ENCODE results near the gene BTF3L4. TPM values are rescaled to one million over a fixed set of nuclear protein-coding genes. Genes with fewer than 3 reads are reported as not detected.
"Not testable (repeated sequence)": the region's sequence is repeated elsewhere in the genome, so short reads cannot be mapped to it uniquely, and the experiment has no call there.

The BTF3L4 gene
- total RNA-seq, 1 donor from 2014 or later: 44.9 TPM

DNA sequence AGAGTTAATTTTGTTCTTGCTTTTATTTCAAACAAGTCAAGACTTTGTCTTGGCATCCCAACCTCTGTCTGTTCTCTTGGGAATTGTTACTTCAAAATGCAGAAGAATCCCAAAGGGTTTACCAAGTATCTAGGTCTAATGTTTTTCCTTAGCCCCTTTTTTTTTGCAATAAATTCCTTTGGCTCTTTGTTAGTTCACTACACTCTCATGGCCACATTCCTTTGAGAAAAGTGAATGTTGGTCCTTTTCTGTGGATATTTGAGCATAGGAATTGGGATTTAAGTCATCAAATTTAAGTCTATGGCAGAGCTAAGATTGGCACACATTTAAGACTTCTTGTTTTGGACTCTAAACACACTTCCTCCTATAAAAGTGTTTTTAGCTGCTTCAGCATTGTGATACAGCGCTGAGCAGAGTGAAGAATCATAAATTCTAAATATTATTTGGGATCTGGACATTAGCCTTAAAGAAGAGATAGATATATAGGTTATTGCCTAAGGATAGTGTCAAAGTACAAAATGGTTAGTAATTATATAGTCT lies 1.9 kb downstream of the BTF3L4 start:
- Mint-ChIP-seq H3K27me3 (ENCODE audit: insufficient read depth) (no peaks in the 10 kb centered on the region), H3K4me1 (ENCODE audit: low read depth) (peaks cover 62% of the 10 kb centered on the region), H3K27ac (peak overlapping the region; percentile 100)

DNA sequence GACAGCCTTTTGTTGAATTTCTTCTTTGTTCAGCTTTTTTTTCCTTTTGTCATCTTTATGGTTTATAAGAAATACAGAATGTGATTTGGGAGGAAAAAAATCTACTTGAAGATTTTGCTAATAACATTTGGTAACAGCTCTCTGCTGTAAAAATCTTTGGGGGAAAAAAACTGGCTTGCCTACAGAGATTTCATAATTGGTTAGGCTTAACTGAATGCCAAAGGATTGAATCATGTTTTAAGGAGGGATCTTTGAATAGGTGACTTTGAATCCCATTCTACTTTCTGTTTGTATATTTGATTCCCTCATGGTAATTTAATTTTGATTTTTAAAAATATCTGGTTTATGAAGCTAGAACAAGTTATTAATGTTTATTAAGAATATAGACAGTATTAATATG lies 3.2 kb downstream of the BTF3L4 start:
- no peaks in the 10 kb centered on the region for H3K27me3 Mint-ChIP-seq (ENCODE audit: insufficient read depth)
- no peak overlapping the region for H3K27ac Mint-ChIP-seq
- peaks cover 56% of the 10 kb centered on the region for H3K4me1 Mint-ChIP-seq (ENCODE audit: low read depth)
- H3K4me3 Mint-ChIP-seq: peak overlapping the region; percentile 32
- no peak for DNase-seq (ENCODE audit: low spot score)
- intact Hi-C loops (cut with micrococcal nuclease): loop anchor here (5.0 to 10.0 kb wide), 7 partner anchors 442 to 1993 kb away; partner anchors contain the start of genes IFT25, LRRC42, MAGOH and OSBPL9
- H3K9me3 Mint-ChIP-seq: no peaks in the 10 kb centered on the region
- H3K36me3 Mint-ChIP-seq (ENCODE audit: low read depth): peaks cover 31% of the 10 kb centered on the region

More for the DNA sequence above, 1.9 kb downstream of the BTF3L4 start:
- DNase-seq (ENCODE audit: low spot score): no peak
- Mint-ChIP-seq H3K4me3 (peak overlapping the region; percentile 100), H3K9me3 (no peaks in the 10 kb centered on the region), H3K36me3 (ENCODE audit: low read depth) (peaks cover 24% of the 10 kb centered on the region)
- intact Hi-C loops (cut with micrococcal nuclease): loop anchor here (2.0 to 10.0 kb wide), 9 partner anchors 441 to 1994 kb away; partner anchors contain the start of genes CPT2, IFT25, LRRC42 and MAGOH

DNA sequence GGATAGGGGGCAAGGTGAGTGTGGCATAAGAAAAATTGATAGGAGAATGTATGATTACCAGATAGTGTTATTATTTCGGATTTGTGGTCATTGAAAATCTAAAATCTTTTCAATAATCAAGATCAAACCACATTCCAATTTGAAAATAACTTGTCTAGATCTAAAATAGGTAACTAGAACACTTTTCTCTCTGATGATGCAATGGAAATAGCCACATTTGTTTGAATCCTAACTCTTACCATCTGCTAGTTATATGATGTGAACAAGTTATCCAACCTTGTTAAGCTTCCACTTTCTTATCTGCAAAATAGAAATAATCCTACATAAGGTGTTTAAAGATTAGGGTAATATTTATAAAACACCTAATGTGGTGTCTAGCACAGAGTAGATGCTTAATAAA lies 3.8 kb downstream of the BTF3L4 start:
- no peaks in the 10 kb centered on the region for H3K9me3 Mint-ChIP-seq
- no peak overlapping the region for H3K27ac Mint-ChIP-seq
- no peak overlapping the region for H3K4me3 Mint-ChIP-seq
- intact Hi-C loops (cut with micrococcal nuclease): loop anchor here (5.0 to 10.0 kb wide), 7 partner anchors 443 to 1992 kb away; partner anchors contain the start of genes IFT25, LRRC42, MAGOH and OSBPL9
- peaks cover 29% of the 10 kb centered on the region for H3K36me3 Mint-ChIP-seq (ENCODE audit: low read depth)
- no peak for DNase-seq (ENCODE audit: low spot score)
- H3K27me3 Mint-ChIP-seq (ENCODE audit: insufficient read depth): no peaks in the 10 kb centered on the region
- H3K4me1 Mint-ChIP-seq (ENCODE audit: low read depth): peaks cover 50% of the 10 kb centered on the region

DNA sequence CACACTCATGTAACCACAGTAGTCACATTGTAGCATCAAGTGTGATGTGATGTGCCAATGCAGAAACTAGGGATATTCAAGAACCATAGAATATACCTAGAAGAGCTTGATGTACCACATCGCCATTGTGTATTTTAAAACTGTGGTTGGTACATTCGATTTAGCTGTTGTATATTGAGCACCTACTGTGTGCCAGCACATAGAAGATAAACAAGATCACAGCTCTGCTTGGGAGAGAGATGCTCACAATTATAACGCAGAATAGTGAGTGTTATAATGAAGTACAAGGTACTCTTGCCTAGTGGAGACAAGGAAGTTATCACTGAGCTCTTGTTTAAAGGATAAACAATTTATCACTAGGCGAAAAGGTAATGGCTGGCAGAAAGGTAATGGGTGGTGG lies 4.7 kb downstream of the BTF3L4 start:
- Mint-ChIP-seq H3K27ac (no peak overlapping the region), H3K9me3 (no peaks in the 10 kb centered on the region), H3K4me3 (no peak overlapping the region), H3K4me1 (ENCODE audit: low read depth) (peaks cover 47% of the 10 kb centered on the region), H3K36me3 (ENCODE audit: low read depth) (peaks cover 29% of the 10 kb centered on the region), H3K27me3 (ENCODE audit: insufficient read depth) (no peaks in the 10 kb centered on the region)
- DNase-seq (ENCODE audit: low spot score): no peak
- intact Hi-C loops (cut with micrococcal nuclease): no loop called here

DNA sequence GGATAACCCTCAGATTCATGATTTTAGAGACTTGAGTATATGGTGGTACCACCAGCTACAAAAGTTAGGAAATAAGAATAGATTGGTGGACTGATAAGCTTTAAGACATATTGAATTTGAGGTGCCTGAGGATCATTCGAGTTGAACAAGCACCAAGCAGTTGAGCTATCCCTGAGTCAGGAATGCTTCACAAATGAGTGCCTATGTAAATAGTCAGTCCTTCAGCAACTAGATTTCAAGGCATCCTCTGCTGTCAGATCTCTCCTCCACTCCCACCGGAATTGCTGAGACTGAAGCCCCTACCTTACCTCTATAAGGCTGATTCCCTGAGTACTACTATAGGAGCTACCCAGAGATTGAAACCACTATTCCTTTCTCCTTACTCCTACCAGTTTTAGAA lies 7.1 kb downstream of the BTF3L4 start:
- intact Hi-C loops (cut with micrococcal nuclease): no loop called here
- H3K27ac Mint-ChIP-seq: no peak overlapping the region
- no peaks in the 10 kb centered on the region for H3K9me3 Mint-ChIP-seq
- no peak overlapping the region for H3K4me3 Mint-ChIP-seq
- peaks cover 31% of the 10 kb centered on the region for H3K4me1 Mint-ChIP-seq (ENCODE audit: low read depth)
- DNase-seq (ENCODE audit: low spot score): no peak
- H3K36me3 Mint-ChIP-seq (ENCODE audit: low read depth): peaks cover 36% of the 10 kb centered on the region
- H3K27me3 Mint-ChIP-seq (ENCODE audit: insufficient read depth): no peaks in the 10 kb centered on the region

DNA sequence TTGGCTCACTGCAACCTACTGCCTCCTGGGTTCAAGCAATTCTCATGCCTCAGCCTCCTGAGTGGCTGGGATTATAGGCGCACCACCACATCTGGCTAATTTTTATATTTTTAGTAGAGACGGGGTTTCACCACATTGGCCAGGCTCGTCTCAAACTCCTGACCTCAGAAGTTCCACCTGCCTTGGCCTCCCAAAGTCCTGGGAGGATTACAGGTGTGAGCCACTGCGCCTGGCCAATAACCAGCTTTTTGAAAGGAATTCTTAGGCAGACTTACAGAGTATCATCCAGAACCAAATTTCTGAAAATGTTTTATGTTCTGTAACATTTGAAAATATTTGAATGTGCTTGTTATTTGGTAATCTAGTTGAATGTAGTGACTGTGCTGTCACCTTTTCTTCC lies 14.6 kb downstream of the BTF3L4 start:
- intact Hi-C loops (cut with micrococcal nuclease): no loop called here
- Mint-ChIP-seq H3K27me3 (ENCODE audit: insufficient read depth) (no peaks in the 10 kb centered on the region), H3K36me3 (ENCODE audit: low read depth) (peaks cover 19% of the 10 kb centered on the region), H3K27ac (no peak overlapping the region), H3K4me1 (ENCODE audit: low read depth) (peaks cover 5% of the 10 kb centered on the region), H3K4me3 (no peak overlapping the region), H3K9me3 (no peaks in the 10 kb centered on the region)
- DNase-seq (ENCODE audit: low spot score): no peak

DNA sequence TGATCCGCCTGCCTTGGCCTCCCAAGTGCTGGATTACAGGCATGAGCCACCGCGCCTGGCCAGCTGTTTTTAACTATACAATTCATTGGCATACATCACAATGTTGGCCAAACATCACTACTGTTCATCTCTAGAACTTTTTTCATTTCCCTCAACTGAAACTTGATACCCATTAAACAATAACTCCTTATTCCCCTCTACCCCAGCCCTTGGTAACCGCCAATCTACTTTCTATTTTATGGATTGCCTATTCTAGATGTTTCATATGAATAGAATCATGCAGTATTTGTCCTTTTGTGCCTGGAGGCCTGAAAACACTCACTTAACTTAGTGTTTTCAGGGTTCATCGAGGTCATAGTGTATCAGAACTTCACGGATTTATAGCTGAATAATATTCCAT lies 16.2 kb downstream of the BTF3L4 start:
- H3K4me1 Mint-ChIP-seq (ENCODE audit: low read depth): peaks cover 5% of the 10 kb centered on the region
- no peaks in the 10 kb centered on the region for H3K27me3 Mint-ChIP-seq (ENCODE audit: insufficient read depth)
- no peak overlapping the region for H3K4me3 Mint-ChIP-seq
- H3K27ac Mint-ChIP-seq: no peak overlapping the region
- intact Hi-C loops (cut with micrococcal nuclease): no loop called here
- H3K9me3 Mint-ChIP-seq: no peaks in the 10 kb centered on the region
- no peak for DNase-seq (ENCODE audit: low spot score)
- H3K36me3 Mint-ChIP-seq (ENCODE audit: low read depth): peaks cover 15% of the 10 kb centered on the region

DNA sequence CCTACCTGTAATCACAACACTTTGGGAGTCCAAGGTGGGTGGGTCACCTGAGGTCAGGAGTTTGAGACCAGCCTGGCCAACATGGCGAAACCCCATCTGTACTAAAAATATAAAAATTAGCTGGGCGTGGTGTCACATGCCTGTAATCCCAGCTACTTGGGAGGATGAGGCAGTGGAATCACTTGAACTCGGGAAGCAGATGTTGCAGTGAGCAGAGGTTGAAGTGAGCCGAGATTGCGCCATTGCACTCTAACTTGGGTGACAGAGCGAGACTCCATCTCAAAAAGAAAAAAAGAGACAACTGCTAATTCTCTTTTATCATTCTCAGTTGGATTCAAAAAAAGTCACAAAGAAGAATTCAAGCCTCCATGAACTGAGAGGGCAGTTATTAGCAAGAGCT lies 21.2 kb downstream of the BTF3L4 start:
- intact Hi-C loops (cut with micrococcal nuclease); H3K4me1 Mint-ChIP-seq (ENCODE audit: low read depth); H3K9me3 Mint-ChIP-seq; H3K27ac Mint-ChIP-seq; H3K27me3 Mint-ChIP-seq (ENCODE audit: insufficient read depth); H3K4me3 Mint-ChIP-seq; DNase-seq (ENCODE audit: low spot score); H3K36me3 Mint-ChIP-seq (ENCODE audit: low read depth): not testable (repeated sequence)

DNA sequence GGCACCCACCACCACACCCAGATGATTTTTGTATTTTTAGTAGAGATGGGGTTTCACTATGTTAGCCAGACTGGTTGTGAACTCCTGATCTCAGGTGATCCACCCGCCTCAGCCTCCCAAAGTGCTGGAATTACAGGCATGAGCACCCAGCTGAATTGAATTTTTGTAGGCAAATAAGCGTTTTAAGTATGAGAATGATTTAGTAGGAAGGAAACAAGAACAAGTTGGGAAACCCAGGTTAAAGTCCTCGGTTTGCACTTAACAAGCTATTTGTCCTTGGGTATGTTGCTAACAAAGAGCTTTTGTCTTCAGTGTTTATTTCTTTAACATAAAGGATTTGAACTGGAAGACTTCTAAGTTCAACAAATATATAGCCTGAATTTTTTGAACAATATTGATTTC lies 23.9 kb downstream of the BTF3L4 start:
- peaks cover 8% of the 10 kb centered on the region for H3K36me3 Mint-ChIP-seq (ENCODE audit: low read depth)
- no peaks in the 10 kb centered on the region for H3K4me1 Mint-ChIP-seq (ENCODE audit: low read depth)
- H3K27ac Mint-ChIP-seq: no peak overlapping the region
- H3K27me3 Mint-ChIP-seq (ENCODE audit: insufficient read depth): no peaks in the 10 kb centered on the region
- DNase-seq (ENCODE audit: low spot score): no peak
- H3K4me3 Mint-ChIP-seq: no peak overlapping the region
- no peaks in the 10 kb centered on the region for H3K9me3 Mint-ChIP-seq
- intact Hi-C loops (cut with micrococcal nuclease): no loop called here

DNA sequence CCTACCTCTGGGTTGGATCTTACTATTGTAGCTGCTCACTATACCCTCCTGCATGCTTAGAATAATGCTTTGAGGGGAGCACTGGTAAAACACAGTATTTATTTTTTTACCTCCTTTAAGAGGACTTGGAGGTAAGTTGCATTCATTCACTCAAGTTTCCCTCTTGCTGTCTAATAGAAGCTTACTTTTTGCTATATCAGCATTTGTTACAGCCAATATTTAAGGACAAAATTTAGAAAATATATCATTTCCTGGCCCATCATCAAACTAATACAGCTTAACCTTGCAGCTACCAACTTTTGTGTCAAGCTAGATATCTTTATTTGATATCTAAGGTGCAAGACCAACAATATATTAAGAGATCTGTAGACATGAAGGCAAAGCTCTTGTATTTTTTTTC lies 31.8 kb downstream of the BTF3L4 start:
- H3K27ac Mint-ChIP-seq; intact Hi-C loops (cut with micrococcal nuclease); H3K27me3 Mint-ChIP-seq (ENCODE audit: insufficient read depth); H3K9me3 Mint-ChIP-seq; H3K4me1 Mint-ChIP-seq (ENCODE audit: low read depth); H3K4me3 Mint-ChIP-seq; DNase-seq (ENCODE audit: low spot score): not testable (repeated sequence)
- H3K36me3 Mint-ChIP-seq (ENCODE audit: low read depth): peaks cover 28% of the 10 kb centered on the region

DNA sequence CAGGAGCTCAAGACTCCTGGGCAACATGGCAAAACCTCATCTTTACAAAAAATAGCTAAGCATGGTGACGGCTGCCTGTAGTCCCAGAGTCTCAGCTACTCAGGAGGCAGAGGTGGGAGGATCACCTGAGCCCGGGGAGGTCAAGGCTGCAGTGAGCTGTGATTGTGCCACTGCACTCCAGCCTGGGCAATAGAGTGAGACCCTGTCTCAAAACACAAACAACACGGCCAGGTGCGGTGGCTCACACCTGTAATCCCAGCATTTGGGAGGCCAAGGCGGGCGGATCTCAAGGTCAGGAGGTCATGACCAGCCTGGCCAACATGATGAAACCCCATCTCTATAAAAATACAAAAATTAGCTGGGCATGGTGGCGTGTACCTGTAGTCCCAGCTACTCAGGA lies 38.2 kb downstream of the BTF3L4 start:
- intact Hi-C loops (cut with micrococcal nuclease); H3K4me3 Mint-ChIP-seq; H3K27ac Mint-ChIP-seq; H3K27me3 Mint-ChIP-seq (ENCODE audit: insufficient read depth); H3K4me1 Mint-ChIP-seq (ENCODE audit: low read depth); DNase-seq (ENCODE audit: low spot score); H3K9me3 Mint-ChIP-seq: not testable (repeated sequence)
- H3K36me3 Mint-ChIP-seq (ENCODE audit: low read depth): peaks cover 11% of the 10 kb centered on the region

DNA sequence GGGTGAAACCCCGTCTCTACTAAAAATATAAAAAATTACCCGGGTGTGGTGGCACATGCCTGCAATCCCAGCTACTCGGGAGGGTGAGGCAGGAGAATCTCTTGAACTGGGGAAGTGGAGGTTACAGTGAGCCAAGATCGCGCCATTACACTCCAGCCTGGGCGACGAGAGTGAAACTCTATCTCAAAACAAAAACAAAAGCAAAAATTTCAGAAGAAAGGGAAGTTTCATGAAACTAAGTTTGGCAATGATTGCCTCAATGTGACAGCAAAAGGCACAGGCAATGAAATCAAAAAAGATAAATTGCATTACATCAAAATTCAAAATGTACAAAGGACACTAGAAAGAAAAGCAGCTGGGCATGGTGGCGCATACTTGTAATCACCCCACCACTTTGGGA lies 40.1 kb downstream of the BTF3L4 start:
- no peak overlapping the region for H3K4me3 Mint-ChIP-seq
- peaks cover 3% of the 10 kb centered on the region for H3K36me3 Mint-ChIP-seq (ENCODE audit: low read depth)
- H3K9me3 Mint-ChIP-seq: no peaks in the 10 kb centered on the region
- no peak for DNase-seq (ENCODE audit: low spot score)
- H3K27me3 Mint-ChIP-seq (ENCODE audit: insufficient read depth): peaks cover 5% of the 10 kb centered on the region
- H3K27ac Mint-ChIP-seq: no peak overlapping the region
- intact Hi-C loops (cut with micrococcal nuclease): no loop called here
- no peaks in the 10 kb centered on the region for H3K4me1 Mint-ChIP-seq (ENCODE audit: low read depth)

DNA sequence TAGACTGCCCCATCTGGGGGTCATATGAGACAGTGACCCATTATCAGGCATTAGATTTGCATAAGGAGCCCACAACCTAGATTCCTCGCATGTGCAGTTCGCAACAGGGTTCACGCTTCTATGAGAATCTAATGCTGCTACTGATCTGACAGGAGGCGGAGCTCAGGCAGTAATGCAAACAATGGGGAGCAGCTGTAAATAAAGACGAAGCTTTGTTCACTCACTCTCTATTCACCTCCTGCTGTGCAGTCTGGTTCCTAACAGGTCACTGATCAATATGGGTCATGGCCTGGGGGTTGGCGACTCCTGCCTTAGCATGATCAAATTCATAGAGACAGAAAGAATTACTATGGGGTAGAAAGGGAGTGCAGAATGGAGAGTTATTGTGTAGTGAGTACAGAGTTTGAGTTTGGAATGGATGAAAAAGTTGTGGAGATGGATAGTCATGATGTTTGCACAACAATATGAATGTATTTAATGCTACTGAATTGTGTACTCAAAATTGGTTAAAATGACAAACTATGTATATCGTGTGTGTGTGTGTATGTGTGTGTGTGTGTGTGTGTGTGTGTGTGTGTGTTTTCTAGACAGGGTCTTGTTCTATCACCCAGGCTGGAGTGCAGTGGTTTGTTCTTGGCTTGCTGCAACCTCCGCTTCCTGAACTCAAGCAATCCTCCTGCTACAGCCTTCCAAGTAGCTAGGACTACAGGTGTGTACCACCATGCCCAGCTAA lies 42.2 kb downstream of the BTF3L4 start:
- Mint-ChIP-seq H3K27me3 (ENCODE audit: insufficient read depth) (peaks cover 5% of the 10 kb centered on the region), H3K4me3 (no peak overlapping the region), H3K9me3 (no peaks in the 10 kb centered on the region), H3K27ac (no peak overlapping the region), H3K4me1 (ENCODE audit: low read depth) (peaks cover 12% of the 10 kb centered on the region), H3K36me3 (ENCODE audit: low read depth) (no peaks in the 10 kb centered on the region)
- intact Hi-C loops (cut with micrococcal nuclease): no loop called here
- DNase-seq (ENCODE audit: low spot score): no peak
